Cerebellar cortex (tissue), 1 donor: ENCODE results near the gene AKAP8L.

Experiments
- DNase-seq: peaks from one replicate; pipeline ENCODE4 v3.0.0-alpha.2; 2015; ENCODE audit warnings: low spot score

AKAP8L gene

GRCh38 chr19:15418579-15419412 lies at the start of gene AKAP8L:
Gene AKAP8L (minus strand): TSS chr19:15418988. CDS start chr19:15418923, 65 bp downstream.
- peak; percentile 100 for DNase-seq

DNA sequence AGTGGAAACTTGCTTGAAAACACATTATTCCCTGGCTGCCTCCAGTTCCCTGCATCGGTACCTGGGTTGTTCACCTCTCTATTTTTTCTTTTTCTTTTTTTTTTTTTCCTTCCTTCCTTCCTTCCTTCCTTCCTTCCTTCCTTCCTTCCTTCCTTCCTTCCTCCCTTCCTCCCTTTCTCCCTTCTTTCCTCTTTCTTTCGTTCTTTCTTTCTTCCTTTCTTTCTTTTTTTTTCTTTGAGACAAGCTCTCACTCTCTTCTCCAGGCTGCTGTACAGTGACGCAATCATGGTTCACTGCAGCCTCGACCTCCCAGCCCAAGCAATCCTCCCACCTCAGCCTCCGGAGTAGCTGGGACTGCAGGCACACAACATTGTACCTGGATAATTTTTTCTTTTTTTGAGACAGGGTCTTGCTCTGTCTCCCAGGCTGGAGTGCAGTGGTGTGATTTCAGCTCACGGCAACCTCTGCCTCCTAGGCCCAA lies 49.0 kb upstream of the AKAP8L start:
- no peak for DNase-seq

DNA sequence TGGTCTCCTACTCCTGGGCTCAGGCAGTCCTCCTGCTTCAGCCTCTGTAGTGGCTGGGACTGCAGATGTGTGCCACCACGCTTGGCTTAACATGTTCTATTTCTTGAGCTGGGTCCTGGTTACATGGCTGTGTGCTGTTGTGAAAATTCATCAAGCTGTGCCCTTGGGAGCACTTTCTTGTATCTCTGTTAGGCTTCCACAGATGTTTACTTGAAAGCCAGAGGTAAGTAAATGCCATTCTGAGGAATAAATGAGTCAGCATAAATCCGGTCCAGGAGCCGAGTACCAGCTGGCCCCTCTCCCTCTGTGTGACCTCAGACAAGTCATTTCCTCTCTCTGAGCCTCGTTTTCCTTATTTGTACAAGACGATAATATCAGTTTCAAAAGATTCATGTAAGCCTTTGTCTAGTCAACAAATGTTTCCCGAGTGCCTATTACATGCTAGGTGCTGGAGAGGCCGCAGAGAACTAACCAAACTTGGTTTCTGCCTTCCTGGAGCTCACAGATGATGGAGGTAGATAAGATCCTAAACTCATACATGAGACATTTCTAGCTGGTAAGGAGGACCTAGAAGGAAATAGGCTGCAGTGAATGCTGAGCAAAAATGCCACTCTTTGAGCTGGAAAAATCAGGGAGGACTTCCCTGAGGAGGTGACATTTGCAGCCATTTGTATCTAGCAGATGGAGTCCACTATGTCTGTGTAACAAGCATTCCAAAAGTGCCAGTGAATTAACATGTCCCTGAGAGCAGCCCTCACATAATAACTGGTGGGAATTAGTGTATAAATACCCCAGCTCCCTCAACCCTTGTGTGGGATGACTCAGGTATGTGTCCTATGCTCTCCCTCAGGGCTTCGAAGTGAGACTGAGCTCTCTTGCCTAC lies 48.3 kb upstream of the AKAP8L start:
- no peak for DNase-seq

DNA sequence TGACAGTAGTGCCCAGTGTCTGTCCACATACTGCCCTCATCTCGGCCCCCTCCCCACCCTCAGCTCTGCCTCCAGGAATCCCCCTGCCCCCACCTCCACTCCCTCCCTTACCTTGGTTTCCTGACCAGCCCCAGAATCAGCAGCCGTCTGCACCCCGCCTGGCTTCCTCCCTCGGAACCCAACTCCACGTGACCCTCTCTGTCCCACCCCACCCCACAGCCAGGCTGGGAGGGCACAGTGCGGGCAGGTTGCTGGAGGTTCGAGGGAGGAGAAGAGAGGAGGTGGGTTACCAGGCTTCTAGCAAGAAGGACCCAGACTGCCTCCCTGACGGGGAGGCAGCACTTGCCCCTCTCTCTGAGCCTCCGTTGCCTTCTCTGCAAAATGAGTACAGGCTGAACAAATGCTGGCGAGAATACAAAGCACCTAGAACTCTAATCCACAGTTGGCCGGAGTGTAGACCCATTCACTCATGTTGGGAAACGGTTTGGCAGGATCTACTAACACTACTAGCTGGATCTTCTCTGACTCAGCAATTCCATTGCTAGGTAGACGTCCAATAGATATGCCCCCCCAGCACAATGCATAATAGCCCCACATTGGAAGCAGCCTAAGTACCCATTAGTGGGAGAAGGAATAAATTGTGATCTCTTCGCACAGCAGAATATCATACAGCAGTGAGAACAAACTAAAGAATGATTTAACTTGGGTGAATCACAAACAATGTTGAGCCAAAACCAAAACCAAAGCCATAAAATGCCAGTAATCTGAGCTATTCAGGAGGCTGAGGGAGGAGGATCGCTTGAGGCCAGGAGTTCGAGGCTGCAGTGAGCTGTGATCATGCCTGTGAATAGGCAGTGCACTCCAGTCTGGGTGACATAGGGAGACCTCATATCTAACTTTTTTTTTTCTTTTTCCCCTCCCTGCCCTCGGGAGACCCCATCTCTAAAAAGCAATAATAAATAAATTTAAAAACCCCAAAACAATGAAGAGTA lies 45.9 kb upstream of the AKAP8L start, which contains the start of gene RASAL3:
RASAL3 (minus strand) TSS at position 151 of the 992 bp plus-strand sequence. CDS start 186 bp downstream, outside the sequence.
- DNase-seq: no peak

GRCh38 chr19:15463861-15464371 lies 45.1 kb upstream of the AKAP8L start:
- no peak for DNase-seq

DNA sequence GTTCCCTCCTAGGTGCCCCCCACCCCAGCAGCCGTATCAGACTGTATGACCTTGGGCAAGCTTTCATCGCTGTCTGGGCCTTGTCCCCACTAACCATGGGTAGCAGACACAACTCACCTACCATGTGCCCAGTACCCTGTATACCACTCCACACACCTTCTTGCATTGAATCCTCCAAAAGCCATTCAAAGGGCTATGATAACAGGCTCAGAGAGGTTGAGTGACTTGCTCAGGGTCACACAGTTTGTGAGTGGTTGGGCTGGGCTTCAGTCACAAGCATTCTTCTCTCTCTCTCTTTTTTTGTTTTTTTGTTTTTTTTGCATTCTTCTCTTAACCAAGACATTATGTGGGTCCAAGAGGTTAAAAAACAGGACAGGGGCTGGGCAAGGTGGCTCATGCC lies 42.9 kb upstream of the AKAP8L start:
- no peak for DNase-seq

DNA sequence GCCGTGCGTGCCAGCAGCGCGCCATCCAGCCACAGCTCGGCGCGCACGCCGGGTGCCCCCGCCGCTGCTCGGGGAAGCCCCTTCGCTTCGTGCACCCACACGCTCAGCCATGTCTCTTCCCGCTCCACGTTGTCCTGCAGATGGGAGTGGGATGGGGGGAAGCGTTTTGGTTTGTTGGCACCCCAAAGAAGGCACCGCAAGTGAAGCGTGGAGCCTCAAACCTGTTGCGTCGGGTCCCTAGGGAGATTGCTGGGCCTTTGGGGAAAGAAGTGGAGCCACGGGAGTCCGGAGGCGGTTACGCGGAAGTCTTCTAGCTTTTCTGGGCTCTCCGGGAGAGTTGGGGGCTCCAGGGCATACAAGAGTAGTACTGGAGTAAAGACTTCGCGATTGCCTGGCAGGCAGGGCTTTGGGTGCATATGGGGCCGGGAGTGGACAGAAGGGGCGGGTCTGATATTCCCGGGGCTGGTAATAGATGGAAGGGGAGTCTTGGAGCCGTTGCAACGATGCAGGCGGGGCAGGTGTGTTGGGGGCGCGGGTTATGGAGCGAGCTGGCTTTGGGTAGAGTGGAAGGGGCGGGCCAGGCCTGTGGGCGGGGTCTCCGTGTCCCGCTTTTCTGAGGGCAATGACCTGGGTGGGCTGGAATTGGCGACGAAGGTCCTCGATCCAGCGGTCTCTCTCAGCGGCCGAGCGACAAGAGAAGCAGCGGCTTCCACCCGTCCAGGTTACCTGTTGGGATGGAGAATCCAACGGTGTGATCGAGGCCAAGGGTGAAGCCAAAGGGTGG lies 39.1 kb upstream of the AKAP8L start:
- DNase-seq: no peak

- DNase-seq: no peak
Measured at GRCh38 chr19:15456871-15457700, 38.3 kb upstream of the AKAP8L start.

GRCh38 chr19:15456441-15456840 lies 37.7 kb upstream of the AKAP8L start:
- no peak for DNase-seq

- no peak for DNase-seq
Measured at GRCh38 chr19:15455996-15456395, 37.2 kb upstream of the AKAP8L start.

- no peak for DNase-seq
Measured at GRCh38 chr19:15453906-15454860, 35.4 kb upstream of the AKAP8L start.

DNA sequence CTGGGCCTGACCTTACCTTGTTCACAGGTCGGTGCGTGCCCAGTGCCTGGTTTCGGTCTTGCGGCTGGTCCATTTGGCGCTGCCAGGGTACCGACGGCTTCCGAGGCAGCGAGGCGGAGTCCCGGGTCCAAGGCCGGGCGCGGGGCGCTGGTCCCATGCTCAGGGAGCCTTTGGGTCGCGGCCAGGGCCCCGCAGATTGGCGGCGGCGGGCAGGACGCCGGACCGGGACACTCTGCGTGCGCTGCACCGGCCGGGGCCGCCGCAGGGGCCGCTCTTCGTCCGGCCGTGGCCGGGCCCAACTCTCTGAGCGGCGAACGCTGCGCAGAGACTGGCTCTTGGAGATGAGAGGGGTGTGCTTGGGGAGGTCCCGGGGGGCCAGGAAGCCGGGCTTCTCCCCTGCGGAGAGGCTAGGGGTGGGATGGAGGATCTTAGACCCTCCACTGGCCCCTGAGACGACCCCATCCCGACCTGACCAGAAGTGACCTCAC lies 34.3 kb upstream of the AKAP8L start:
- no peak for DNase-seq

GRCh38 chr19:15452111-15453047 lies 33.6 kb upstream of the AKAP8L start:
- DNase-seq: peak; percentile 88

DNA sequence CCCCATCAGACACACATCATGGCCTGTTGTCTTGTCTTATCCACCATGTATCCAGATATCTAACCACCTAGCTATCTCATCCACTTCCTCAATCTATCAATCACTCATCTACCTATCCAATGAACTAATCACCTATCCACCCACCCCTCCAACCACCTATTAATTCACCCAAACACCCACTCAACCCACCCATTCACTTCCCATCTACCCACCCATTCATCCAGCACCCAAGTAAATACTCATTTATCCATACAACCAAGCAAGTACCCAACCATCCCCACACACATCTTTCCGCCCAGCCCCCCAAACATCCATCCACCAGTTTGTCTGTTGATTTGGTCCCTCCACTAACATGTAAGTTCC lies 31.7 kb upstream of the AKAP8L start:
- no peak for DNase-seq

DNA sequence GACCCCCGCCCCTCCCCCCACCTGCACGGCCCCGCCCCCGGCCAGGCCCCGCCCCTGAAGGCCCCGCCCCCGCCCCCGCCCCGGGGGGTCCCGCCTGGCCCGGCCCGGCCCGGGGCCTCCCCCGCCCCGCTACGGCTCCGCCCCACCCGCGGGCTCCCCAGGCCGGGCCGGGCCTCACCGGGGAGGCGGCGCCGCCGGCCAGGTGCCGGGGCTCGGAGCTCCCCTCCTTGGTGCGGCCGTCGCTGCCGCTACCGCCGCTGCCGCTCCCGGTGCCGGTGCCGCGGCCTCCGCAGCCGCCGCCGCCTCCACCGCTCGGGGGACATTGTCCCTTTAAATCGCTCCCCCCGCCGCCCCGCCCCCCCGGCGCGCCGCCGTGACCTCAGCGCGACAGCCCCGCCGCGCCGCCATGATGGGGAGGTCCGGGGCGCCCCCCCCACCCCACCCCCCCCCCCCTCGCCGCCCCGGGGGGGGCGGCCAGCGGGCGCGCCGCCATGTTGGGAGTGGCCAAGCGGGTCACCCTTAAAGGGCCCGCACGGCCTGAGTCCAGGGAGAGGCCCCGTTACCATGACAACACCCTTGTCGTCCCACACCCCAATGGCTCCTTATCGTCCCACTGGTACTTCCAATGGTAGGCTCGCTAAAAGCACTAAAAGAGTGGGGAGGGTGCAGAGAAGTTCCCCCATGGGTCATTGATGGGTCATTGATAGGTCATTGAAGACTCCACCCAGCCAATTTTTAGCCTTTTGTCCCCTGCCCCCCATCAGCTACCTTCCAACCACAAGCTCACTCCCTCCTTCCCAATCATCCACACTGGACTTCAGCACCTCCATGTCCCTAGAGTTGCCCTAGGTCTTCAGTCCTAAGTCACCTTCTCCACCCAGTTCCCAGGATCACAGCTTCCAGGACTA lies 31.1 kb upstream of the AKAP8L start, which contains the start of gene WIZ:
WIZ (minus strand) TSS at position 337 of the 908 bp plus-strand sequence. CDS start 1,649 bp downstream, outside the sequence.
- DNase-seq: peak; percentile 82
